T47D (cell line): ENCODE measurements around the gene NEK10.

Experiments
- DNase-seq, 2 experiments: peaks; one replicate each; pipeline versions ENCODE4 v3.0.0 to v3.0.0-alpha.2; 2011 to 2012; ENCODE audit warnings: low read depth in 1 of 2, low spot score in 1 of 2
- JUND ChIP-seq: IDR thresholded peaks from 2 replicates; pipeline ENCODE4 v1.6.1; 2012; ENCODE audit warnings: low read depth
- in situ Hi-C: cut with HindIII; loops from 2 replicates; pipeline ENCODE4 v1.10.0; 2016; ENCODE audit warnings: low sequenced_read_pairs, low pct_unique_long_range_greater_than_20kb

NEK10 gene

GRCh38 chr3:27208961-27209616 is 160.1 kb downstream of the NEK10 start:
- in situ Hi-C loops, result no loop called here
- no peak for TF ChIP-seq JUND

GRCh38 chr3:27202959-27203358 is 166.2 kb downstream of the NEK10 start:
- DNase-seq, result peak in 1 of 2 experiments; percentile 19
- in situ Hi-C loops, result no loop called here
- TF ChIP-seq JUND, result no peak

More at GRCh38 chr3:27208961-27209616, 160.1 kb downstream of the NEK10 start:
- DNase-seq, result no peak

DNA sequence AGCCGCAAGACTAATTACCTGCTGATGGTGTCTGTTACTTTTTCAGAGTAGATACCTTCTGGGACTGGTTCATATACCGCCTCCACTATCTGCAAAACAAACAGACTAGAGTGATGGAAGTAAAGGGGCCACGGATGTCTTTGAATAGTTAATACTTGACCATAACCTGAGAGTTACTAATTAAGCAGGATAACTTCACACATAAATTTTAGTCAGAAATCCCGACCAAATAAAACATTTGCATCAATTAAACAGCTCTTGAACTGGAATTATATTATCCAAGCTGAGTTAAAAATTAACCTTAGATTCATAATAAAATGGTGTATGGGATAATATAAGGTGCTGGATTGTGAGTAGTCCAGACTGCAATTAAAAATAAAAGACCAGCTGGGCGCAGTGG is 167.7 kb downstream of the NEK10 start:
- no peak for TF ChIP-seq JUND
- in situ Hi-C loops, result no loop called here
- no peak for DNase-seq

DNA sequence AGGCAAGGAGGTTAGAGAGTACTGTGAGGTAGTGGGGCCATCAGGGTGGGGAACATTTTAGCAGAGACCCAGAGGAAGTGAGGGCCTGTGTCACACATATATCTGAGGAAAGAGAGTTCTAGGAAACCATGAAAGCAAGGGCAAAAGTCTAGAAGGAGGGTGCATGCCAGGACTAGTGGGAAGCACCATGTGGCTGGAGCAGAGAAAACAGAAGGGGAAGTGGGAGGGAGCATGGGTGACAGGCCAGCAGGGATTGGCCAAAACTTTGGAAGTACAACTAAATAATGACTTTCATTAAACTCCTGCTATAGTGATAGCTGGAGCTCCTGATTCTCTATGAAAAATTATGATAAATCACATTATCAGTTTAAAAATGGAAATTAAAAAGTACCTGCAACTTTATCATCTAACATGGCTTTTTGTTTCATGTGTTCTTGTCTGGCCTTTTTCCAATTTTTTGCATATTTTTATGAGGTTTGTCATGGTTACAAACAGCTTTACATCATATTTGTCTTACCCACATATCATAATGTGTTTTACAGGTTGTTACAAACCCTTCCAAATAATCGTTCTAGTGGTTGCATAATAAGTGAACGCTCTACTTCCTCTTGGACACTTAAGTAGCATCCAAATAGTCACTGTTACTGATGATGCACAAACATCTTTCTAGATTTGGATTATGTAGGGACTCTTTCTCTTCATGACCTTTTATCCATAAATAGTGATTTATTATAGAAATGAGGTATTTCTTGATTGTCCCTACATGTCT is 168.3 kb downstream of the NEK10 start:
- no peak for DNase-seq
- no peak for TF ChIP-seq JUND
- in situ Hi-C loops, result no loop called here

DNA sequence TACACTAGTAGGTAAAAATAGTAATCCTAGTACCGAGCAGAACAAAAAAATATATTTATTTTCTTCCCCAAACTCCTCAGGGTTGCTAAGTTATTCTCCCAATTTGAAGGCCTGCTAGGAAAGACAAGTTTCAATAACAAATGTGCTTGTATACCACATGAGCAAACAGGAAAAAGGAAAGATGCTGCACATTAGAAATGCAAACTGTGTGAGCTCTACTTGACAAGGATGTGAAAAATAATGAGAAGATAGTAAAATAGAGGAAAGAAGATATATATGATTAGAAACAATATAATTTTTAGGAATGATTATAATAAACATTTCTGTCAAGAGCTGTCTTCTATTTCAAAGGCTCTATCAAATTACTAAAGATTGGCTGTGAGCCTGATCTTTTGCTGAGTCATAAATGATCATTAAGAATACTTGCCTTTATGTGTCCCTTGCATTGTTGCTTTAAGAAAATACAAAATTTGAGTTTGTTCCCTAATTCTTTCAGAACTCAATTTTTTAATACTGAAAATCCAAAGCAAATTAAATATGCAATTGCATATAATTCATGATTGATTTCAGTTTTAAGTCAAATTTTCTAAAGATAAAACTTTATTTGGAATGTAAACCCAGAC is 174.2 kb downstream of the NEK10 start:
- in situ Hi-C loops, result no loop called here

DNA sequence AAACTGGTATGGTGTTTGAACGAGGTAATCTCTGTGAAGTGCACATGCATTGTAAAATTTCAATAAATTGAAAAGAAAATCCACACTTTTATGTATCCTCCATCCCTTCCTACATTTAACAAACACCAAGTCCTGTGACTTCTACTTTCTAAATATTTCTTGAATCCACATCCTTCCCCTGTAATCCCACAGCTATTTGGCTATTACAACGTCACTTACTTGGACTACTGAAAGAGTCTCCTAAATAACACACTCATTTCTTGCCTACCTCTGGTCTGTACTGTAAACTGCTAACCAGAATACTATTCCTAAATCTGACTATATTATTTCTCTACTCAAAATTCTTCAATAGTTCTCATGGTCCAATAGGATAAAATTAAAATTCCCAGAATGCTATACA is 176.1 kb downstream of the NEK10 start:
- no peak for DNase-seq
- TF ChIP-seq JUND, result no peak
- in situ Hi-C loops, result no loop called here

More for the DNA sequence above, 174.2 kb downstream of the NEK10 start:
- TF ChIP-seq JUND, result no peak
- DNase-seq, result no peak

GRCh38 chr3:27186013-27186412 is 183.2 kb downstream of the NEK10 start:
- no peak for TF ChIP-seq JUND
- DNase-seq, result no peak
- in situ Hi-C loops, result no loop called here

- in situ Hi-C loops, result no loop called here
- no peak for TF ChIP-seq JUND
- no peak for DNase-seq
These were observed 183.8 kb downstream of the NEK10 start for GRCh38 chr3:27185231-27185989.

DNA sequence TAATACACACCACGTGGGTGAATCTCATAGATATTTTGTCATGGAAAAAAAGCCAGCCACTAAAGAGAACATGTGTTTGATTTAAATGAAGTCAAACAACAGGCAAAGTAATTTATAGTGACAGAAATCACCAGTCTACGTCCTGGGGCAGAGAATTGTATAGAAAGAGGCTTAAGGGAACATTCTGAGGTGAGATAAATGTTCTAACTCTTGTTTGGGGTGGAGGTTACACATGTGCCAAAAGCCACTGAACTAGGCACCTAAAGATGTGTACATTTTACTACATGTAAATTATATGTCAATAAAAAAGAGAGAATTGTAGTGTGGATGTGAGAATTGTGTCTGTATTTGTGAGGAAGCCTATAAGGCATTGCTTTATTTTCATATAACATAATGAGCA is 184.9 kb downstream of the NEK10 start:
- TF ChIP-seq JUND, result no peak
- no peak for DNase-seq

GRCh38 chr3:27176256-27176655 is 192.9 kb downstream of the NEK10 start:
- TF ChIP-seq JUND, result no peak
- no peak for DNase-seq
- in situ Hi-C loops, result no loop called here

More for the DNA sequence above, 184.9 kb downstream of the NEK10 start:
- in situ Hi-C loops, result no loop called here

GRCh38 chr3:27174530-27174929 is 194.7 kb downstream of the NEK10 start:
- TF ChIP-seq JUND, result no peak
- DNase-seq, result peak in 1 of 2 experiments; percentile 6
- in situ Hi-C loops, result no loop called here

DNA sequence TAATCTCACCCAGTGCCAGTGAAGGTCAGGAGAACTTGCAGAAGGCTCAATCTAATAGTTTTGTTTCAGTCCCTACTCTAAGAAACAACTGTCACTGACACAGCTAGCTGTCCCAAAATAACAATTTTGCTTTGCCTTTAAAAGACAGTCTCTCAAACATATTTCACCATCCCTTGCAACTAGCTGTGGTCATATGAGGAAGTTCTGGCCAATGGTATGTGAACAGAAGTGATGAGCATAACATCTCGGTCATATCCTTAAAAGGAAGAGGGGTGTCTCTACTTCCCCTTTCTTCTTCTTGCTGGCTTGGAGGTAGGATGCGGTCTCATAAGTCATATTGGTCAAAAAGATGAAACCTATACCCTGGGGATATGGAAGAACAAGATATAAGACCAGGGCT is 198.1 kb downstream of the NEK10 start:
- no peak for TF ChIP-seq JUND
- in situ Hi-C loops, result no loop called here
- no peak for DNase-seq
